A549 (cell line): ENCODE data around the gene PLN. TPM values are rescaled to one million over a fixed set of nuclear protein-coding genes. Genes with fewer than 3 reads are reported as not detected.

Experiments used
- ATAC-seq, 2 experiments: fragments of 200-7000 bp in 1 of 2; fragments of >200 bp in 1 of 2; cut with Nextera tagmentation in 1 of 2; cut with Tn5 transposase in 1 of 2; 3 replicates each; pipeline versions ENCODE4 v1.8.0 to v1.9.1; 2018 to 2020; ENCODE audit warnings: mild to moderate bottlenecking in 1 of 2, moderate library complexity in 1 of 2
- CTCF ChIA-PET: fragments of 300-600 bp; sonication (Branson Sonifier 250); formaldehyde crosslinking; extraction: SDS; loops from one replicate; lab custom pipeline; 2021; ENCODE audit warnings: antibody characterized with exemption, inconsistent platforms; lab: Yijun Ruan, JAX
- POLR2A ChIA-PET: fragments of 350-600 bp; formaldehyde crosslinking; extraction: SDS; loops from one replicate; lab custom pipeline; 2021; ENCODE audit warnings: antibody characterized with exemption, inconsistent platforms; lab: Yijun Ruan, JAX
- DNase-seq, 2 experiments: peaks; one replicate each; pipeline versions ENCODE4 v3.0.0 to v3.0.0-alpha.2; 2011 to 2016; ENCODE audit warnings: low read depth in 1 of 2, low spot score in 1 of 2
- FAIRE-seq: peaks from 2 replicates; lab custom pipeline; 2011; peaks lifted over from hg19 to GRCh38; lab: Jason Lieb, UNC
- H3K27ac ChIP-seq, 2 experiments: fragments of >200 bp; sonication (Bioruptor Twin); formaldehyde crosslinking; 3 replicates each; pipeline ENCODE4 v1.5.1; 2016 to 2017
- H3K4me1 ChIP-seq: fragments of >200 bp; sonication (Bioruptor Twin); formaldehyde crosslinking; 3 replicates; pipeline ENCODE4 v1.6.1; 2016
- H3K4me2 ChIP-seq: fragments of >200 bp; sonication (Bioruptor Twin); formaldehyde crosslinking; 3 replicates; pipeline ENCODE4 v1.6.1; 2016
- H3K4me3 ChIP-seq: fragments of >200 bp; sonication (Bioruptor Twin); formaldehyde crosslinking; 3 replicates; pipeline ENCODE4 v1.5.1; 2016
- H3K9me3 ChIP-seq: fragments of >200 bp; sonication (Bioruptor Twin); formaldehyde crosslinking; 3 replicates; pipeline ENCODE4 v1.6.1; 2016
- ATOH8 ChIP-seq: fragments of 250-450 bp; sonication (Bioruptor Pico); IDR thresholded peaks from 2 replicates; pipeline ENCODE4 v1.5.0; 2020; ENCODE audit warnings: low read depth, mild to moderate bottlenecking, moderate library complexity
- BHLHE40 ChIP-seq: IDR thresholded peaks from 2 replicates; pipeline ENCODE4 v1.6.1; 2012; ENCODE audit warnings: low read depth, low read length, inconsistent platforms
- CBX8 ChIP-seq: fragments of 200-600 bp; sonication (generic); IDR thresholded peaks from 2 replicates; pipeline ENCODE4 v1.6.1; 2016
- CEBPB ChIP-seq, 2 experiments: fragments of >200 bp in 1 of 2; sonication (Bioruptor Twin) in 1 of 2; formaldehyde crosslinking in 1 of 2; IDR thresholded peaks; 2 replicates each; pipeline ENCODE4 v1.6.1; 2012 to 2016
- CHD2 ChIP-seq: fragments of 150-350 bp; IDR thresholded peaks from 2 replicates; pipeline ENCODE4 v1.6.1; 2014; ENCODE audit warnings: low read length; ENCODE audit not compliant: partially characterized antibody
- CHD4 ChIP-seq: fragments of 200-600 bp; sonication (generic); IDR thresholded peaks from 2 replicates; pipeline ENCODE4 v1.6.1; 2016; ENCODE audit warnings: antibody characterized with exemption, mild to moderate bottlenecking, borderline replicate concordance
- E2F6 ChIP-seq: IDR thresholded peaks from 2 replicates; pipeline ENCODE4 v1.6.1; 2012; ENCODE audit warnings: low read depth, borderline replicate concordance
- EHF ChIP-seq: fragments of 250-450 bp; sonication (Bioruptor Pico); IDR thresholded peaks from 2 replicates; pipeline ENCODE4 v1.5.0; 2020; ENCODE audit warnings: mild to moderate bottlenecking
- EHMT2 ChIP-seq: fragments of 200-600 bp; sonication (generic); IDR thresholded peaks from 2 replicates; pipeline ENCODE4 v1.6.1; 2016; ENCODE audit warnings: antibody characterized with exemption, low read depth, mild to moderate bottlenecking, moderate library complexity
- FOSL2 ChIP-seq, 2 experiments: fragments of 450-650 bp in 1 of 2; fragments of >200 bp in 1 of 2; sonication (Bioruptor Twin) in 1 of 2; formaldehyde crosslinking; IDR thresholded peaks; 2 replicates each; pipeline versions ENCODE4 v1.5.0 to v1.6.1; 2016 to 2020; ENCODE audit warnings: mild to moderate bottlenecking in 1 of 2, moderate library complexity in 1 of 2
- GATA3 ChIP-seq: IDR thresholded peaks from 2 replicates; pipeline ENCODE4 v1.6.1; 2012; ENCODE audit warnings: borderline replicate concordance
- HMGXB4 ChIP-seq: fragments of 250-450 bp; sonication (Bioruptor Pico); IDR thresholded peaks from 2 replicates; pipeline ENCODE4 v1.5.0; 2021; ENCODE audit warnings: mild to moderate bottlenecking, moderate library complexity, borderline replicate concordance
- KDM1A ChIP-seq: fragments of 200-600 bp; sonication (generic); IDR thresholded peaks from 2 replicates; pipeline ENCODE4 v1.6.1; 2016; ENCODE audit warnings: low read depth, mild to moderate bottlenecking
- NPAS2 ChIP-seq: fragments of 250-450 bp; sonication (Bioruptor Pico); IDR thresholded peaks from 2 replicates; pipeline ENCODE4 v1.8.0; 2022; ENCODE audit warnings: mild to moderate bottlenecking, moderate library complexity, borderline replicate concordance
- RAD21 ChIP-seq, 2 experiments: fragments of >200 bp in 1 of 2; sonication (Bioruptor Twin) in 1 of 2; formaldehyde crosslinking in 1 of 2; IDR thresholded peaks in 1 of 2; conservative IDR thresholded peaks in 1 of 2; 2 replicates in 1 of 2; 3 replicates in 1 of 2; pipeline ENCODE4 v1.6.1; 2012 to 2018; ENCODE audit warnings: inconsistent platforms in 1 of 2
- RARB ChIP-seq: fragments of 250-450 bp; sonication (Bioruptor Pico); IDR thresholded peaks from 2 replicates; pipeline ENCODE4 v1.8.0; 2021; ENCODE audit warnings: mild to moderate bottlenecking, moderate library complexity
- RCOR1 ChIP-seq: fragments of 150-350 bp; IDR thresholded peaks from 2 replicates; pipeline ENCODE4 v1.6.1; 2014; ENCODE audit warnings: antibody characterized with exemption, low read length, low read depth
- RFX5 ChIP-seq: fragments of 450-650 bp; IDR thresholded peaks from 2 replicates; pipeline ENCODE4 v1.7.1; 2014; ENCODE audit warnings: antibody characterized with exemption, mild to moderate bottlenecking, moderate library complexity
- RNF2 ChIP-seq: fragments of 200-600 bp; sonication (generic); IDR thresholded peaks from 2 replicates; pipeline ENCODE4 v1.6.1; 2016; ENCODE audit warnings: low read depth, mild to moderate bottlenecking, antibody characterized with exemption, moderate library complexity, borderline replicate concordance
- SREBF2 ChIP-seq: fragments of 450-650 bp; IDR thresholded peaks from 2 replicates; pipeline ENCODE4 v1.6.1; 2014; ENCODE audit warnings: mild to moderate bottlenecking, moderate library complexity
- TP53 ChIP-seq: fragments of 250-450 bp; sonication (Bioruptor Pico); IDR thresholded peaks from 2 replicates; pipeline ENCODE4 v1.5.0; 2021; ENCODE audit warnings: mild to moderate bottlenecking, moderate library complexity
- ZC3H11A ChIP-seq: fragments of 450-650 bp; IDR thresholded peaks from 2 replicates; pipeline ENCODE4 v1.6.1; 2014; ENCODE audit warnings: antibody characterized with exemption, mild to moderate bottlenecking
- ZFP36 ChIP-seq: fragments of 450-650 bp; IDR thresholded peaks from 2 replicates; pipeline ENCODE4 v1.6.1; 2014; ENCODE audit warnings: borderline replicate concordance; ENCODE audit not compliant: partially characterized antibody
- ZSCAN20 ChIP-seq: fragments of 250-450 bp; sonication (Bioruptor Pico); IDR thresholded peaks from 2 replicates; pipeline ENCODE4 v1.8.0; 2022; ENCODE audit warnings: mild to moderate bottlenecking, moderate library complexity
- WGBS: methylation state at CpG from one replicate; pipeline ENCODE4 v1.1.6; 2017; ENCODE audit errors: missing lambda C conversion rate; 5-methylcytosine and 5-hydroxymethylcytosine counted together
- polyA plus RNA-seq, 4 experiments: library from polyadenylated mRNA; depleted of rRNA in 3 of 4; stranded (reverse); fragments of >200 nt; fragmentation: RNase III in 1 of 4; extraction: RNeasy Plus Mini Kit Qiagen cat#74134 plus additional on column Dnase treatment in 1 of 4; gene quantifications; 2 replicates in 3 of 4; 3 replicates in 1 of 4; pipeline ENCODE4 v1.2.3, GENCODE V29; 2011 to 2017

PLN gene
- polyA plus RNA-seq, 2 of the 4 experiments (the other 2 are of a cell fraction), result not detected

- DNase-seq (no peak), ATAC-seq (no peak), FAIRE-seq (no peak)
- CTCF ChIA-PET, result no interaction called here
- H3K4me3 ChIP-seq, result no peak overlapping the region
- WGBS, result 72% methylated on average over 2 of the region's 2 CpGs
- no peak overlapping the region for H3K4me2 ChIP-seq
- H3K4me1 ChIP-seq, result no peaks in the 10 kb centered on the region
- H3K27ac ChIP-seq, result no peak overlapping the region
- 0 out of 3 replicates have a peak, but pooled peaks cover 3% of the 10 kb centered on the region for H3K9me3 ChIP-seq
- POLR2A ChIA-PET, result no interaction called here
- TF ChIP-seq CHD4 (no peak), CBX8 (no peak), RNF2 (no peak), HMGXB4 (CRISPR knock-in tag) (no peak), CHD2 (no peak), BHLHE40 (no peak), GATA3 (no peak), RAD21 (conservative IDR thresholded peaks at IDR 0.05 in 1 of 2, IDR thresholded peaks at IDR 0.05 in 1 of 2) (no peak), RCOR1 (no peak), RFX5 (no peak), SREBF2 (no peak), ATOH8 (no peak), FOSL2 (IDR thresholded peaks at IDR 0.05) (no peak), FOSL2 (CRISPR knock-in tag; IDR thresholded peaks at IDR 0.05) (no peak), NPAS2 (CRISPR knock-in tag) (no peak), ZSCAN20 (CRISPR knock-in tag) (no peak), TP53 (CRISPR knock-in tag) (no peak), RARB (no peak), E2F6 (no peak), CEBPB (IDR thresholded peaks at IDR 0.05) (no peak)
Measured at GRCh38 chr6:118529756-118530155, 18.3 kb upstream of the PLN start.

- Histone ChIP-seq H3K4me1 (no peaks in the 10 kb centered on the region), H3K4me3 (no peak overlapping the region), H3K27ac (no peak overlapping the region)
- no peak for FAIRE-seq
- no peak for TF ChIP-seq ZFP36
- no peak for TF ChIP-seq ZC3H11A
- no peak for TF ChIP-seq KDM1A
- TF ChIP-seq EHMT2, result no peak
- no peak for TF ChIP-seq EHF (CRISPR knock-in tag)
- TF ChIP-seq, all 56 proteins: peak for 0
- DNase-seq (no peak), ATAC-seq (no peak)
- Histone ChIP-seq H3K4me2 (no peak overlapping the region), H3K9me3 (0 out of 3 replicates have a peak, but pooled peaks cover 3% of the 10 kb centered on the region)
- 77% methylated on average over 2 of the region's 2 CpGs for WGBS
- POLR2A ChIA-PET, result no interaction called here
- CTCF ChIA-PET, result no interaction called here
Measured at GRCh38 chr6:118530942-118531341, 17.2 kb upstream of the PLN start.
